ENCODE measurements around the gene LECT2.

The LECT2 gene

DNA sequence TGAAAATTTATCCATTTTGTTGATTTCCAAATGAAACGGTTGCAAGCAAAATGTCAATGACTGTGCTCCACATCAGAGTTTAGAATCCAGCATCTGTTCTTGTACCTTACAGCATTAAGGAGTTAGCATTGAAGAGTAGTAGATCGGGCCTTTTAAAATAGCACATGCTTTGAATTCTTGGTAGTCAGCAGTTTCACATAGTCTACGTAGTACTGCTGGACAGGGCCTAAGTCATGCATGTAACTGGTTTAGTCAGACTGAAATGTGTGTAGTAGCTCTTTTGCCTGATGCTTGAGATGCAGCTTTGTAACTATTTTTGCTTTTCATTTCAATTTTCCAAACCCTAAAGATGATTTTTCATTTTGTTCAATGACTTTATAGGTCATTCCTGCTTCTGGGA is 19.8 kb downstream of the LECT2 start:
- DNase-seq (ENCODE audit: low read depth), result no peak

GRCh38 chr5:135930949-135931295 is 23.9 kb downstream of the LECT2 start:
- no peak for DNase-seq (ENCODE audit: low read depth)

DNA sequence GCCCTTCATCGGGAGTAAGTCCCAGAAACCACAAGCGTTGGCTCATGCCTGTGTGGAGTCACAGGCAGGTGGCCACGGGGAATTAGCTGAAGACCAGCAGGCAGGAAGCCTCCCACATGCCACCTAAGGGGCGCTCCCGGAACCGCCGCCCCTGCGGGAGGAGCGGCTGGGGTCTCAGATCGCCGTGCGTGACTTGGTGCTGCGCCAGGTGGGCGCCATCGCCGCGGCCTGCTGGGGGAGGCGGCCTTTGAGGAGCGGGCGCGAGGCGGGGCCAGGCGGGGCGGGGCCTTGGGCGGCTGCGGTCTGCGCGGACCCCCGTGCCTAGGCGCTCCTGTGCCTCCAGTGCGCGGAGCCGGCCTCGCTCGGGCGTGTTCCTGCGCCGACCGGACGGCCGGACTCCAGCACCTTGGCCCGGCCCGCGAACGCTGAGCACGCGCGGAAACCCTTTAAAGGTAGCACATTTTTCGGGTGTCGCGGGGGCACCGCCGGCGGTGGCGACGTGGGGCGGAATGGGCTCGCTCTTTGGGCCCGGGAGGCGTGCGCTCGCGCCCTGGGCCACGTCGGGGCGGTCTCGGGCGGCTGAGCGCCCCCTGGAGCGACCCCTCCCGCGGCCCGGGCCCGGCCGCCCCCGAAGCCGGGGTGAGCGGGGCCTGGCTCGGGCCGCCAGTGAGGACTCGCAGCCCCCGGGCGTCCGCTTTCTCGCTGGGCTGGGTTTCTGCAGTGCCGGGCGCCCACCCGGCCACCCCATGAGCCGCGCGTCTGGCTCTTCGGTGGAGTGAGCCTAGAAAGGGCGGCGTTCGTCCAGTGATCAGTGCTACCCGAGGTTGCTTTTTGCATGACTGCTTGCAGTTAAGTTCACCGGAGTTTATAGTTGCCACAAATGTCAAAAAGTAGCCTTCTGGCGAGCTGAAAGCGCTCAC is 24.5 kb downstream of the LECT2 start:
- no peak for DNase-seq (ENCODE audit: low read depth)

- no peak for DNase-seq (ENCODE audit: low read depth)
Observed at GRCh38 chr5:135921388-135921787, 33.4 kb downstream of the LECT2 start.

DNA sequence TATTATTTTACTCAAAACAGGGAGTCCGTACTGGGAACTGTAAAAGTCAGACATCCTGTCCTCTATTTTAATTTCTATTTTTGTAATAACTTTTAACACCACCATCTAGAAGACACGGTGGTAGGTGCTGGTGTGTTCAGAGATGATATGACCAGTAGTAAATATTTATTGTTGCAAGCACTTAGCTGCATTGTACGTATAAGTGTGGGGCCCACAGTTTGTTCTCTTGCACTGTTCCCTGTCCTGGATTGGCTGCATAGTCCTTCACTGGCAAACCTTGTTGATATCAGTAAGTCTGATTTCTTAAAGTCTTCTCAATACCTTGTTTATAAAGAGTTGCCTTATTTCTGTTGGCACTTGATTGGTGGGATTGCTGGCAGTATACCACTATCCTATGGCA is 34.6 kb downstream of the LECT2 start:
- DNase-seq (ENCODE audit: low read depth), result no peak

- no peak for DNase-seq (ENCODE audit: low read depth)
Observed at GRCh38 chr5:135916638-135917263, 38.0 kb downstream of the LECT2 start.

DNA sequence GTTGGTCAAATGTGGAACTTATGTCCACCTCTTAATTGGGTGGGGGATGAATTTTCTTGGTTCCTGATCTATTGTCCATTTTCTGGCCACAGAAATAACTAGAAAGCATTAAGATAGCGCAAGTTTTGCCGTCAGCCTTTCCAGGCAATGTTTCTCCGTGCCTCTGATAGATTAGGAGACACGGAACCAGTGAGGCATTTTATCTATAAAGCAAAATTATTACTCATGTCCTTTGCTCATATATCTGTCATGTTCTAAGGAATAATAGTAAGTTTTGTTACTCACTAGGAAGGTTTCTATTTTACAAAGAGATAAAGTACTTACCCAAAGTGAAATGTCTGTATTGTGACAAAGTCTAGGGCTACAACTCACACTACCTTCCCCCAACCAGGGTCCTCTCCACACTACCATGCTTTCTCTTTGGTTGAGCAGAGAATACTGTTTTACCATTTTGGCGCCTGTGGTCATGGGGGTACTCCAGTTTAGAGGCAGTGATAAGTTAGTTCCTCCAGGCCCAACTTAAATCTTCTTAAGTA is 39.2 kb downstream of the LECT2 start:
- DNase-seq (ENCODE audit: low read depth), result no peak

GRCh38 chr5:135913713-135914626 is 40.8 kb downstream of the LECT2 start:
- DNase-seq (ENCODE audit: low read depth), result no peak

DNA sequence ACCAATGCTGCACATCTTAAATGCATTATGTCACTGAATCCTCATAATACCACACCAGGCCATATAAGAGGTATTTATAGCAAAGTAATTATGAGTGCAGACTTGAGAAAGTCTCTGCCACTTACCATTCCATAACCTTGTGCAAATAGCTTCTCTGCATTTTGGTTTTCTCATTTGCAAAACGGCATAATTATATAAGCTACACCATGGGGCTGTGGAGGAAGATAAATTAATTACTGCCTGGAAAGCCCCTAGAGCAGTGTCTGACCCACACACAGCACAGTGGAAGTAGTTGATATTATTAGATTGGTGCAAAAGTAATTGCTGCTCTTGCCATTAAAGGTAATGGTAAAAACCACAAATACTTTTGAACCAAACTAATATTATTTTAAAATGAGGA is 49.6 kb downstream of the LECT2 start:
- DNase-seq (ENCODE audit: low read depth), result no peak

GRCh38 chr5:135901633-135902032 is 53.1 kb downstream of the LECT2 start:
- no peak for DNase-seq (ENCODE audit: low read depth)

GRCh38 chr5:135900276-135900675 is 54.5 kb downstream of the LECT2 start:
- no peak for DNase-seq (ENCODE audit: low read depth)

DNA sequence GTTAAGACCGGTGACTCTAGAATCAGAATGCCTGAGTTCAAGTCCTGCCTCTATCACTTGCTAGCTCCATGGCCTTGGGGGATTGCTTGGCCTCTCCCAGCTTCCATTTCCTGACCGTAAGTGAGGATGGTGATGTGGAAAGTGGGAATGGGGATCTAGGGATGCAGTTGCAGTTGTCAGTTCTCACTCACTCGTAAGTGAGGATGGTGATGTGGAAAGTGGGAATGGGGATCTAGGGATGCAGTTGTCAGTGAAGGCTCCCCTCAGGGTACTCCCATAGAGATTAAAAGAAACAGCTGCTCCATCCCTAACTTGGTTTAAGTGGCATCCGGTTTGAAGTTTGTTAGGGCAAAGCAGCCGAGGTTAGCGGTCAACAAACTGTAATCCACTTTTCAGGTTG is 56.1 kb downstream of the LECT2 start:
- DNase-seq (ENCODE audit: low read depth), result no peak
